Keratinocyte (primary cell): ENCODE data around the gene TEX19. TPM values are rescaled to one million over a fixed set of nuclear protein-coding genes. Genes with fewer than 3 reads are reported as not detected.

Experiments used
- DNase-seq: peaks from one replicate; pipeline ENCODE4 v3.0.0-alpha.2; 2011; ENCODE audit warnings: low read depth, missing footprints, low spot score
- FAIRE-seq: peaks from 2 replicates; lab custom pipeline; 2011; peaks lifted over from hg19 to GRCh38; lab: Jason Lieb, UNC
- H2AFZ ChIP-seq: 2 replicates; pipeline ENCODE4 v1.6.0; 2012; ENCODE audit warnings: low read length, control low read depth, inconsistent platforms; ENCODE audit not compliant: control insufficient read depth
- H3K27ac ChIP-seq: 2 replicates; pipeline ENCODE4 v1.5.1; 2011; ENCODE audit warnings: low read length; ENCODE audit not compliant: control insufficient read depth, insufficient read depth
- H3K27me3 ChIP-seq: 3 replicates; pipeline ENCODE4 v1.6.0; 2011; ENCODE audit warnings: low read length; ENCODE audit not compliant: control insufficient read depth, insufficient read depth; ENCODE audit errors: extremely low read depth
- H3K36me3 ChIP-seq, 2 experiments: 2 replicates in 1 of 2; 3 replicates in 1 of 2; pipeline ENCODE4 v1.5.1; 2011; ENCODE audit warnings: low read length in 2 of 2, mild to moderate bottlenecking in 1 of 2; ENCODE audit not compliant: control insufficient read depth in 2 of 2, insufficient read depth in 2 of 2; ENCODE audit errors: extremely low read depth in 1 of 2
- H3K4me1 ChIP-seq: 3 replicates; pipeline ENCODE4 v1.5.1; 2011; ENCODE audit warnings: low read length; ENCODE audit not compliant: control insufficient read depth, insufficient read depth; ENCODE audit errors: extremely low read depth
- H3K4me2 ChIP-seq: 3 replicates; pipeline ENCODE4 v1.6.0; 2011; ENCODE audit warnings: low read depth, low read length; ENCODE audit not compliant: control insufficient read depth, insufficient read depth; ENCODE audit errors: extremely low read depth
- H3K4me3 ChIP-seq, 3 experiments: fragments of 200-600 bp in 1 of 3; sonication (generic) in 1 of 3; 2 replicates in 2 of 3; 3 replicates in 1 of 3; pipeline ENCODE4 v1.5.1; 2011 to 2016; ENCODE audit warnings: low read length in 3 of 3, mild to moderate bottlenecking in 3 of 3, control low read depth in 2 of 3, inconsistent platforms in 1 of 3, low read depth in 1 of 3, mixed read lengths in 1 of 3, mixed run types in 1 of 3, moderate library complexity in 1 of 3; ENCODE audit not compliant: control insufficient read depth in 2 of 3, insufficient read depth in 2 of 3; ENCODE audit errors: extremely low read depth in 1 of 3
- H3K79me2 ChIP-seq: 2 replicates; pipeline ENCODE4 v1.6.0; 2012; ENCODE audit warnings: low read length; ENCODE audit not compliant: control insufficient read depth, insufficient read depth
- H3K9ac ChIP-seq: 3 replicates; pipeline ENCODE4 v1.6.0; 2011; ENCODE audit warnings: low read length; ENCODE audit not compliant: control insufficient read depth, insufficient read depth; ENCODE audit errors: extremely low read depth
- H3K9me1 ChIP-seq: 3 replicates; pipeline ENCODE4 v1.6.0; 2011; ENCODE audit warnings: low read length; ENCODE audit not compliant: control insufficient read depth, insufficient read depth; ENCODE audit errors: extremely low read depth
- H3K9me3 ChIP-seq: 2 replicates; pipeline ENCODE4 v1.5.1; 2012; ENCODE audit warnings: low read depth, low read length; ENCODE audit not compliant: control insufficient read depth
- H4K20me1 ChIP-seq: 3 replicates; pipeline ENCODE4 v1.6.0; 2011; ENCODE audit warnings: low read length; ENCODE audit not compliant: control insufficient read depth, insufficient read depth; ENCODE audit errors: extremely low read depth
- CTCF ChIP-seq, 3 experiments: IDR thresholded peaks in 1 of 3; conservative IDR thresholded peaks in 1 of 3; optimal IDR thresholded peaks in 1 of 3; 2 replicates in 2 of 3; 3 replicates in 1 of 3; pipeline versions ENCODE3 to v1.5.1; 2011; ENCODE audit warnings: low read length in 3 of 3, mild to moderate bottlenecking in 3 of 3, moderate library complexity in 2 of 3, control low read depth in 1 of 3, inconsistent platforms in 1 of 3; ENCODE audit not compliant: insufficient read depth in 2 of 3; ENCODE audit errors: extremely low read depth in 1 of 3
- EZH2 ChIP-seq: IDR thresholded peaks from one replicate; pipeline ENCODE4 v1.6.1; 2012; ENCODE audit warnings: inconsistent platforms, mild to moderate bottlenecking, low read length, moderate library complexity
- dilution Hi-C: fragments of 300-500 bp; cut with MboI; formaldehyde crosslinking; loops from one replicate; pipeline ENCODE4 v1.7.0; 2020; ENCODE audit warnings: low sequenced_read_pairs; ENCODE audit not compliant: extremely low pct_ligation_motif_present
- polyA plus RNA-seq, 5 experiments: library from polyadenylated mRNA; depleted of rRNA in 3 of 5; stranded (reverse) in 3 of 5; stranded (forward) in 1 of 5; unstranded in 1 of 5; fragments of >200 nt; gene quantifications; 1 replicate in 1 of 5; 2 replicates in 3 of 5; 3 replicates in 1 of 5; pipeline versions ENCODE4 v1.2.1 to v1.2.3, GENCODE V29; 2011 to 2012; ENCODE audit warnings: missing spikeins in 2 of 5, low read depth in 1 of 5, low replicate concordance in 1 of 5

Gene TEX19
- polyA plus RNA-seq, 1 donor (not counting 4 experiments of a cell fraction or from before 2014, with no cell fraction given) = not detected

- H4K20me1 ChIP-seq = no peaks in the 10 kb centered on the region
- FAIRE-seq (no peak), DNase-seq (no peak)
- no peak overlapping the region for H3K27ac ChIP-seq
- H3K79me2 ChIP-seq = no peaks in the 10 kb centered on the region
- H2AFZ ChIP-seq = no peak overlapping the region
- no peaks in the 10 kb centered on the region for H3K9me3 ChIP-seq
- peaks cover 11% of the 10 kb centered on the region for H3K4me1 ChIP-seq
- TF ChIP-seq CTCF (optimal IDR thresholded peaks at IDR 0.05 in 1 of 3, IDR thresholded peaks at IDR 0.05 in 1 of 3, conservative IDR thresholded peaks at IDR 0.05 in 1 of 3; ENCODE audit: extremely low read depth in 1 of 3, insufficient read depth in 2 of 3, low read length in 3 of 3) (no peak), EZH2 (no peak)
- dilution Hi-C loops = loop anchor here (10.0 kb wide), 1 partner anchor 91 kb away; no protein-coding TSS in a partner anchor
- H3K36me3 ChIP-seq = no peaks in the 10 kb centered on the region
- H3K9me1 ChIP-seq = no peaks in the 10 kb centered on the region
- no peak overlapping the region for H3K4me2 ChIP-seq
- peaks cover 13% of the 10 kb centered on the region for H3K27me3 ChIP-seq
- no peak overlapping the region for H3K9ac ChIP-seq
- no peak overlapping the region for H3K4me3 ChIP-seq
These were observed 15.5 kb upstream of the TEX19 start for GRCh38 chr17:82343560-82343959.

- H3K9me1 ChIP-seq = no peaks in the 10 kb centered on the region
- TF ChIP-seq EZH2 (no peak), CTCF (optimal IDR thresholded peaks at IDR 0.05 in 1 of 3, IDR thresholded peaks at IDR 0.05 in 1 of 3, conservative IDR thresholded peaks at IDR 0.05 in 1 of 3; ENCODE audit: extremely low read depth in 1 of 3, insufficient read depth in 2 of 3, low read length in 3 of 3) (no peak)
- no peak overlapping the region for H3K4me2 ChIP-seq
- no peak for FAIRE-seq
- H2AFZ ChIP-seq = no peak overlapping the region
- H4K20me1 ChIP-seq = no peaks in the 10 kb centered on the region
- dilution Hi-C loops = loop anchor here (10.0 kb wide), 1 partner anchor 90 kb away; no protein-coding TSS in a partner anchor
- no peak overlapping the region for H3K27ac ChIP-seq
- no peak overlapping the region for H3K9ac ChIP-seq
- peaks cover 16% of the 10 kb centered on the region for H3K27me3 ChIP-seq
- H3K4me1 ChIP-seq = peaks cover 3% of the 10 kb centered on the region
- H3K4me3 ChIP-seq = no peak overlapping the region
- no peak for DNase-seq
- no peaks in the 10 kb centered on the region for H3K36me3 ChIP-seq
- H3K9me3 ChIP-seq = no peaks in the 10 kb centered on the region
- H3K79me2 ChIP-seq = no peaks in the 10 kb centered on the region
These were observed 14.7 kb upstream of the TEX19 start for GRCh38 chr17:82344175-82344907.
